ENCODE data around the gene MARK3. TPM values are rescaled to one million over a fixed set of nuclear protein-coding genes. Genes with fewer than 3 reads are reported as not detected.

Gene MARK3
- total and polyA plus RNA-seq, 10 of the 15 experiments (the other 5 are each of a cell fraction or from before 2014, with no cell fraction given), result 10.7 to 75.1 (median 41.4) TPM

DNA sequence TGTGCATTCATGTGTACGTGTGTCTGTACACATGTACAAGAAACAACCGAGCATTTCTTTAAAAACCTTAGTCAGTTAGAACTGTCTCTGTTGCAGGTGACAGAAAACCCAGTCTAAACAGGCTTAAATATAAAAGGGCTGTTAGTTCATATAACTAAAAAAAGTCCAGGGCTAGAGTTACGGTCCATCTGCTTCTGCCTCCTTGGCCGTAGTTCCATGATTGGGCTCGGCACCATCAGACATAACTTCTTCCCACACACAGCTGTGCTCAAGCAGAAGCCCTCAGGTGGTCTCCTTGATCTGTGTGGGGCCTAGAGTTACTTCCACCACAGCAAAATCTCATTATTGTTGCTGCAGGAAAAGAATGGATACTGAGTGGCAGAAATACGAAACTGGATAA, 102.9 kb downstream of the MARK3 start (continued):
- TF ChIP-seq, protein P1, sequence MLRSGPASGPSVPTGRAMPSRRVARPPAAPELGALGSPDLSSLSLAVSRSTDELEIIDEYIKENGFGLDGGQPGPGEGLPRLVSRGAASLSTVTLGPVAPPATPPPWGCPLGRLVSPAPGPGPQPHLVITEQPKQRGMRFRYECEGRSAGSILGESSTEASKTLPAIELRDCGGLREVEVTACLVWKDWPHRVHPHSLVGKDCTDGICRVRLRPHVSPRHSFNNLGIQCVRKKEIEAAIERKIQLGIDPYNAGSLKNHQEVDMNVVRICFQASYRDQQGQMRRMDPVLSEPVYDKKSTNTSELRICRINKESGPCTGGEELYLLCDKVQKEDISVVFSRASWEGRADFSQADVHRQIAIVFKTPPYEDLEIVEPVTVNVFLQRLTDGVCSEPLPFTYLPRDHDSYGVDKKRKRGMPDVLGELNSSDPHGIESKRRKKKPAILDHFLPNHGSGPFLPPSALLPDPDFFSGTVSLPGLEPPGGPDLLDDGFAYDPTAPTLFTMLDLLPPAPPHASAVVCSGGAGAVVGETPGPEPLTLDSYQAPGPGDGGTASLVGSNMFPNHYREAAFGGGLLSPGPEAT (IDR thresholded peaks at IDR 0.05; ENCODE audit: low read depth), result no peak
- no peak for TF ChIP-seq SKIL (IDR thresholded peaks at IDR 0.05; ENCODE audit: low read depth, poor library complexity, severe bottlenecking)
- no peak for TF ChIP-seq SMARCA5 (IDR thresholded peaks at IDR 0.05)
- TF ChIP-seq MYC (IDR thresholded peaks at IDR 0.05; ENCODE audit: insufficient read depth, insufficient read length, insufficient replicate concordance, low read length, severe bottlenecking), result no peak
- TF ChIP-seq SUZ12 (IDR thresholded peaks at IDR 0.05; ENCODE audit: unreplicated experiment), result no peak

- BruUV-seq (replicated peaks), result TSS peak; percentile 32
- no peak overlapping the region for H3K4me3 ChIP-seq
- no peaks in the 10 kb centered on the region for H4K20me1 ChIP-seq (ENCODE audit: control insufficient read depth, insufficient read depth)
- DNase-seq (ENCODE audit: low read depth, low spot score) (no peak), ATAC-seq (no peak), FAIRE-seq (no peak)
- ChIA-PET RAD21 (ENCODE audit: unreplicated experiment) (no interaction called here), POLR2A (no interaction called here), SMC1A (ENCODE audit: uncharacterized antibody, unreplicated experiment) (no interaction called here), CTCF (interaction anchor here (0.6 to 2.3 kb wide), 3 partner anchors 10 to 302 kb away, joined by 3 to 7 read pairs (median 4); no protein-coding TSS in a partner anchor)
- 98% methylated on average over 2 of the region's 2 CpGs for WGBS (ENCODE audit: insufficient coverage, insufficient replicate concordance, low lambda C conversion rate, missing lambda C conversion rate)
- no peak overlapping the region for H3K4me2 ChIP-seq (ENCODE audit: control insufficient read depth, insufficient read depth)
- H3K36me3 ChIP-seq (ENCODE audit: control insufficient read depth in 2 of 2, insufficient read depth in 2 of 2, low read length in 1 of 2), result peaks cover 4 to 23% of the 10 kb centered on the region in 2 experiments
- H3K27ac ChIP-seq (ENCODE audit: control insufficient read depth, insufficient read depth), result no peak overlapping the region
- H3K4me1 ChIP-seq (ENCODE audit: control insufficient read depth, insufficient read depth, low read length), result no peaks in the 10 kb centered on the region
- H3K27me3 ChIP-seq (replicated peaks in 1 of 2; ENCODE audit: control insufficient read depth in 2 of 2, insufficient read depth in 2 of 2, low read length in 1 of 2), result no peaks in the 10 kb centered on the region
- no peak overlapping the region for H2AFZ ChIP-seq (ENCODE audit: control insufficient read depth, low read depth, low read length)
- no peaks in the 10 kb centered on the region for H3K9me3 ChIP-seq (replicated peaks; ENCODE audit: control insufficient read depth, insufficient read depth, low read length)
- H3K9ac ChIP-seq (ENCODE audit: control insufficient read depth, insufficient read depth, low read length), result no peak overlapping the region
- in situ Hi-C loops (cut with MboI) (no loop called here), intact Hi-C loops (cut with micrococcal nuclease; ENCODE audit: unreplicated experiment) (no loop called here)
- no peaks in the 10 kb centered on the region for H3K79me2 ChIP-seq (ENCODE audit: control insufficient read depth, insufficient read depth, low read length)
- TF ChIP-seq, protein P2, sequence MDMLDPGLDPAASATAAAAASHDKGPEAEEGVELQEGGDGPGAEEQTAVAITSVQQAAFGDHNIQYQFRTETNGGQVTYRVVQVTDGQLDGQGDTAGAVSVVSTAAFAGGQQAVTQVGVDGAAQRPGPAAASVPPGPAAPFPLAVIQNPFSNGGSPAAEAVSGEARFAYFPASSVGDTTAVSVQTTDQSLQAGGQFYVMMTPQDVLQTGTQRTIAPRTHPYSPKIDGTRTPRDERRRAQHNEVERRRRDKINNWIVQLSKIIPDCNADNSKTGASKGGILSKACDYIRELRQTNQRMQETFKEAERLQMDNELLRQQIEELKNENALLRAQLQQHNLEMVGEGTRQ (IDR thresholded peaks at IDR 0.05; ENCODE audit: borderline replicate concordance, low read depth, low read length), result no peak
- TF ChIP-seq ZNF217 (IDR thresholded peaks at IDR 0.05) (no peak), STAT3 (IDR thresholded peaks at IDR 0.05; ENCODE audit: low read depth, low read length) (no peak), TARDBP (IDR thresholded peaks at IDR 0.05; ENCODE audit: borderline replicate concordance) (no peak), HDAC2 (IDR thresholded peaks at IDR 0.05) (no peak)
- TF ChIP-seq, protein P3, sequence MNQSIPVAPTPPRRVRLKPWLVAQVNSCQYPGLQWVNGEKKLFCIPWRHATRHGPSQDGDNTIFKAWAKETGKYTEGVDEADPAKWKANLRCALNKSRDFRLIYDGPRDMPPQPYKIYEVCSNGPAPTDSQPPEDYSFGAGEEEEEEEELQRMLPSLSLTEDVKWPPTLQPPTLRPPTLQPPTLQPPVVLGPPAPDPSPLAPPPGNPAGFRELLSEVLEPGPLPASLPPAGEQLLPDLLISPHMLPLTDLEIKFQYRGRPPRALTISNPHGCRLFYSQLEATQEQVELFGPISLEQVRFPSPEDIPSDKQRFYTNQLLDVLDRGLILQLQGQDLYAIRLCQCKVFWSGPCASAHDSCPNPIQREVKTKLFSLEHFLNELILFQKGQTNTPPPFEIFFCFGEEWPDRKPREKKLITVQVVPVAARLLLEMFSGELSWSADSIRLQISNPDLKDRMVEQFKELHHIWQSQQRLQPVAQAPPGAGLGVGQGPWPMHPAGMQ (IDR thresholded peaks at IDR 0.05; ENCODE audit: borderline replicate concordance), result no peak
- TF ChIP-seq, protein P1 (IDR thresholded peaks at IDR 0.05; ENCODE audit: low read depth), result no peak
These were observed 103.7 kb downstream of the MARK3 start for GRCh38 chr14:103488960-103489359.

Measured in GM12878 (cell line).